NCI-H226 (cell line): ENCODE data around the gene BICC1.
A peak's percentile ranks its signal among the peaks of the same experiment; 100 is the strongest.

Source experiments
- DNase-seq: peaks from one replicate; pipeline ENCODE4 v3.0.0-alpha.2; 2015

BICC1 gene

GRCh38 chr10:58795560-58795959, 282.9 kb downstream of the BICC1 start:
- no peak for DNase-seq

- DNase-seq, result no peak
These were observed 283.6 kb downstream of the BICC1 start for GRCh38 chr10:58796242-58796641.

- DNase-seq, result no peak
These were observed 284.2 kb downstream of the BICC1 start for GRCh38 chr10:58796824-58797223.

- DNase-seq, result no peak
These were observed 284.7 kb downstream of the BICC1 start for GRCh38 chr10:58797356-58797755.

GRCh38 chr10:58802047-58802446, 289.4 kb downstream of the BICC1 start:
- DNase-seq, result no peak

- DNase-seq, result no peak
These were observed 293.7 kb downstream of the BICC1 start for GRCh38 chr10:58806323-58806722.

GRCh38 chr10:58806970-58807628, 294.4 kb downstream of the BICC1 start:
- DNase-seq, result no peak

GRCh38 chr10:58807629-58808022, 295.0 kb downstream of the BICC1 start:
- DNase-seq, result peak; percentile 4

- no peak for DNase-seq
These were observed 298.1 kb downstream of the BICC1 start for GRCh38 chr10:58810751-58811150.

- DNase-seq, result no peak
These were observed 300.9 kb downstream of the BICC1 start for GRCh38 chr10:58813573-58813972.

GRCh38 chr10:58817201-58817846, 304.7 kb downstream of the BICC1 start:
- no peak for DNase-seq

GRCh38 chr10:58818900-58819299, 306.2 kb downstream of the BICC1 start:
- peak; percentile 25 for DNase-seq

- no peak for DNase-seq
These were observed 307.7 kb downstream of the BICC1 start for GRCh38 chr10:58820386-58820785.

GRCh38 chr10:58820861-58821751, 308.4 kb downstream of the BICC1 start:
- peak; percentile 51 for DNase-seq

- no peak for DNase-seq
These were observed 309.0 kb downstream of the BICC1 start for GRCh38 chr10:58821752-58822056.

GRCh38 chr10:58823983-58824382, 311.3 kb downstream of the BICC1 start:
- no peak for DNase-seq

- DNase-seq, result no peak
These were observed 311.7 kb downstream of the BICC1 start for GRCh38 chr10:58824396-58824795.

- DNase-seq, result no peak
These were observed 314.0 kb downstream of the BICC1 start for GRCh38 chr10:58826694-58827093.

- no peak for DNase-seq
These were observed 314.7 kb downstream of the BICC1 start for GRCh38 chr10:58827381-58827780.

- DNase-seq, result no peak
These were observed 317.2 kb downstream of the BICC1 start for GRCh38 chr10:58829839-58830238.

GRCh38 chr10:58830697-58831096, 318.0 kb downstream of the BICC1 start:
- no peak for DNase-seq

GRCh38 chr10:58833771-58834561, 321.3 kb downstream of the BICC1 start:
- no peak for DNase-seq

GRCh38 chr10:58836176-58836700, 323.6 kb downstream of the BICC1 start:
- DNase-seq, result no peak
